GM23338 (cell line): ENCODE measurements around the gene DRAXIN. TPM values are rescaled to one million over a fixed set of nuclear protein-coding genes. Genes with fewer than 3 reads are reported as not detected.

ENCODE experiments used
- ATAC-seq: fragments of 200-7000 bp; cut with Tn5 transposase; 3 replicates; pipeline ENCODE4 v1.9.1; 2020
- DNase-seq: peaks from one replicate; pipeline ENCODE4 v3.0.0-alpha.2; 2015; ENCODE audit warnings: low spot score
- H2AFZ ChIP-seq: fragments of 200-600 bp; sonication (generic); 2 replicates; pipeline ENCODE4 v1.8.0; 2016; ENCODE audit warnings: antibody characterized with exemption, mild to moderate bottlenecking, moderate library complexity
- H3F3A ChIP-seq: fragments of 200-600 bp; sonication (generic); replicated peaks from 2 replicates; pipeline ENCODE4 v1.8.0; 2017; ENCODE audit warnings: antibody characterized with exemption, mixed run types, low read depth
- H3K27ac ChIP-seq: fragments of 200-600 bp; sonication (generic); 2 replicates; pipeline ENCODE4 v1.6.1; 2016; ENCODE audit warnings: low read depth
- H3K27me3 ChIP-seq: fragments of 200-600 bp; sonication (generic); 2 replicates; pipeline ENCODE4 v1.8.0; 2016; ENCODE audit warnings: mild to moderate bottlenecking, mixed run types, moderate library complexity; ENCODE audit not compliant: insufficient read depth
- H3K36me3 ChIP-seq: fragments of 200-600 bp; sonication (generic); 2 replicates; pipeline ENCODE4 v1.8.0; 2016; ENCODE audit warnings: mild to moderate bottlenecking; ENCODE audit not compliant: insufficient read depth
- H3K4me1 ChIP-seq: fragments of 200-600 bp; sonication (generic); 2 replicates; pipeline ENCODE4 v1.8.0; 2016; ENCODE audit warnings: mild to moderate bottlenecking, moderate library complexity; ENCODE audit not compliant: insufficient read depth
- H3K4me2 ChIP-seq: fragments of 200-600 bp; sonication (generic); 2 replicates; pipeline ENCODE4 v1.7.1; 2017; ENCODE audit warnings: mixed run types
- H3K4me3 ChIP-seq: fragments of 200-600 bp; sonication (generic); 2 replicates; pipeline ENCODE4 v1.6.1; 2016; ENCODE audit warnings: mixed run types
- H3K79me2 ChIP-seq: fragments of 200-600 bp; sonication (generic); replicated peaks from 2 replicates; pipeline ENCODE4 v1.8.0; 2017; ENCODE audit warnings: mild to moderate bottlenecking; ENCODE audit not compliant: insufficient read depth
- H3K9me2 ChIP-seq: fragments of 200-600 bp; sonication (generic); 2 replicates; pipeline ENCODE4 v1.8.0; 2017; ENCODE audit not compliant: insufficient read depth
- H4K20me1 ChIP-seq: fragments of 200-600 bp; sonication (generic); replicated peaks from 2 replicates; pipeline ENCODE4 v1.8.0; 2017; ENCODE audit warnings: mild to moderate bottlenecking; ENCODE audit not compliant: insufficient read depth
- H3K27ac Mint-ChIP-seq: 2 replicates; pipeline ENCODE4 v1.8.0; 2020; ENCODE audit warnings: inconsistent platforms, mild to moderate bottlenecking, moderate library complexity, mixed read lengths
- H3K27me3 Mint-ChIP-seq: 3 replicates; pipeline ENCODE4 v1.8.0; 2022; ENCODE audit warnings: low read depth, mild to moderate bottlenecking, moderate library complexity, mixed read lengths, inconsistent platforms; ENCODE audit not compliant: insufficient read depth, poor library complexity
- H3K36me3 Mint-ChIP-seq: 3 replicates; pipeline ENCODE4 v1.8.0; 2021; ENCODE audit warnings: low read depth, mild to moderate bottlenecking, inconsistent platforms, moderate library complexity, mixed read lengths
- H3K4me1 Mint-ChIP-seq: 3 replicates; pipeline ENCODE4 v1.8.0; 2020; ENCODE audit warnings: mild to moderate bottlenecking, inconsistent platforms, mixed read lengths
- H3K4me3 Mint-ChIP-seq: 3 replicates; pipeline ENCODE4 v1.8.0; 2021; ENCODE audit warnings: moderate library complexity, mild to moderate bottlenecking, inconsistent platforms, mixed read lengths
- H3K9me3 Mint-ChIP-seq: 3 replicates; pipeline ENCODE4 v1.8.0; 2020; ENCODE audit warnings: moderate library complexity, mild to moderate bottlenecking, inconsistent platforms, mixed read lengths
- CREB1 ChIP-seq: fragments of 250-450 bp; sonication (Bioruptor Pico); IDR thresholded peaks from 2 replicates; pipeline ENCODE4 v1.5.0; 2020; ENCODE audit warnings: low read depth, mild to moderate bottlenecking, moderate library complexity
- CTCF ChIP-seq, 2 experiments: fragments of 200-600 bp in 1 of 2; sonication (generic) in 1 of 2; conservative IDR thresholded peaks; 2 replicates each; pipeline versions ENCODE4 v1.5.1 to v1.6.1; 2016 to 2017; ENCODE audit warnings: antibody characterized with exemption in 2 of 2, low read depth in 2 of 2, mild to moderate bottlenecking in 2 of 2, moderate library complexity in 1 of 2
- ETS1 ChIP-seq: IDR thresholded peaks from 2 replicates; pipeline ENCODE4 v1.6.1; 2016; ENCODE audit warnings: antibody characterized with exemption
- EZH2 ChIP-seq: fragments of 200-600 bp; sonication (generic); IDR thresholded peaks from one replicate; pipeline ENCODE4 v1.8.0; 2017; ENCODE audit warnings: antibody characterized with exemption, mild to moderate bottlenecking, low read depth; ENCODE audit not compliant: unreplicated experiment
- EZH2phosphoT487 ChIP-seq: fragments of 200-600 bp; sonication (generic); IDR thresholded peaks from one replicate; pipeline ENCODE4 v1.8.1; 2018; ENCODE audit warnings: antibody characterized with exemption; ENCODE audit not compliant: unreplicated experiment
- NANOG ChIP-seq: IDR thresholded peaks from 2 replicates; pipeline ENCODE4 v1.6.1; 2016; ENCODE audit warnings: antibody characterized with exemption, borderline replicate concordance
- POLR2AphosphoS5 ChIP-seq: IDR thresholded peaks from 2 replicates; pipeline ENCODE4 v1.6.1; 2016; ENCODE audit warnings: antibody characterized with exemption, low read depth
- REST ChIP-seq: IDR thresholded peaks from one replicate; pipeline ENCODE4 v1.6.1; 2018; ENCODE audit warnings: antibody characterized with exemption; ENCODE audit not compliant: unreplicated experiment
- STAT1 ChIP-seq: IDR thresholded peaks from one replicate; pipeline ENCODE4 v1.6.1; 2016; ENCODE audit warnings: antibody characterized with exemption; ENCODE audit not compliant: unreplicated experiment
- ZNF114 ChIP-seq: fragments of 250-450 bp; sonication (Bioruptor Pico); IDR thresholded peaks from 2 replicates; pipeline ENCODE4 v1.5.0; 2020; ENCODE audit warnings: mild to moderate bottlenecking, moderate library complexity
- ZNF331 ChIP-seq: fragments of 250-450 bp; sonication (Bioruptor Pico); IDR thresholded peaks from 2 replicates; pipeline ENCODE4 v1.5.0; 2020; ENCODE audit warnings: low read depth, mild to moderate bottlenecking, moderate library complexity
- polyA plus RNA-seq: library from polyadenylated mRNA; unstranded; fragments of >200 nt; fragmentation: Nextera tagmentation; extraction: Ambion mirVana; gene quantifications from 2 replicates; pipeline ENCODE4 v1.2.1, GENCODE V29; 2016
- total RNA-seq: library from RNA; depleted of rRNA; stranded (reverse); fragments of >200 nt; shearing (Covaris generic); gene quantifications from 2 replicates; pipeline ENCODE4 v1.2.3, GENCODE V29; 2014

DRAXIN gene
- total and polyA plus RNA-seq, 2 experiments from 2014 or later, result 7.6 to 23.0 TPM

GRCh38 chr1:11680270-11681070 lies 11.0 kb upstream of the DRAXIN start:
- Histone ChIP-seq H3K27me3 (no peaks in the 10 kb centered on the region), H3K4me3 (peak overlapping the region; percentile 97), H2AFZ (no peak overlapping the region), H3K4me1 (peaks cover 45% of the 10 kb centered on the region), H3K79me2 (peaks cover 64% of the 10 kb centered on the region), H3F3A (peaks cover 45% of the 10 kb centered on the region), H3K4me2 (peak overlapping the region; percentile 79), H3K9me2 (no peaks in the 10 kb centered on the region), H3K27ac (peak overlapping the region; percentile 100), H3K36me3 (peaks cover 23% of the 10 kb centered on the region), H4K20me1 (peaks cover 29% of the 10 kb centered on the region)
- Mint-ChIP-seq H3K4me1 (peaks cover 54% of the 10 kb centered on the region), H3K4me3 (peak overlapping the region; percentile 85), H3K9me3 (no peaks in the 10 kb centered on the region; the same call in 2 of the 3 replicates), H3K27me3 (peaks cover 13% of the 10 kb centered on the region), H3K27ac (peak overlapping the region; percentile 91), H3K36me3 (peaks cover 58% of the 10 kb centered on the region)
- DNase-seq (peak; percentile 48), ATAC-seq (peak; percentile 4)
- TF ChIP-seq REST (no peak), CTCF (conservative IDR thresholded peaks at IDR 0.05; ENCODE audit: low read depth in 2 of 2) (no peak), EZH2 (no peak), EZH2phosphoT487 (no peak), NANOG (no peak), STAT1 (peak; percentile 51), POLR2AphosphoS5 (no peak)

- Histone ChIP-seq H3K79me2 (peaks cover 68% of the 10 kb centered on the region), H3K4me3 (peak within 1 kb of the TSS; percentile 97), H2AFZ (no peak within 1 kb of the TSS), H3K27ac (peak within 1 kb of the TSS; percentile 100), H3K4me1 (peaks cover 53% of the 10 kb centered on the region), H4K20me1 (peaks cover 24% of the 10 kb centered on the region), H3K9me2 (no peaks in the 10 kb centered on the region), H3K4me2 (peak within 1 kb of the TSS; percentile 79), H3K36me3 (peaks cover 18% of the 10 kb centered on the region), H3K27me3 (no peaks in the 10 kb centered on the region), H3F3A (peaks cover 46% of the 10 kb centered on the region)
- peak; percentile 62 for ATAC-seq
- Mint-ChIP-seq H3K36me3 (peaks cover 57% of the 10 kb centered on the region), H3K9me3 (no peaks in the 10 kb centered on the region; the same call in 2 of the 3 replicates), H3K4me1 (peaks cover 57% of the 10 kb centered on the region), H3K27me3 (peaks cover 13% of the 10 kb centered on the region), H3K4me3 (peak within 1 kb of the TSS; percentile 85), H3K27ac (peak within 1 kb of the TSS; percentile 96)
- peak; percentile 91 for DNase-seq
- TF ChIP-seq NANOG (no peak), CREB1 (CRISPR knock-in tag) (peak; percentile 95), POLR2AphosphoS5 (peak; percentile 70; the same call in 1 of the 2 replicates), ETS1 (no peak), ZNF331 (no peak), ZNF114 (CRISPR knock-in tag) (no peak)
These were observed 10.3 kb upstream of the DRAXIN start, which contains the start of gene MAD2L2 for GRCh38 chr1:11681071-11681771. Gene MAD2L2, minus strand, starts transcription at chr1:11681148. Its CDS starts 547 bp downstream, at chr1:11680601.
